Stomach (tissue), 9 donors: ENCODE measurements around the gene METRN. TPM values are rescaled to one million over a fixed set of nuclear protein-coding genes. Genes with fewer than 3 reads are reported as not detected.

Experiments
- DNase-seq, 2 donors: peaks; one replicate each; pipeline versions ENCODE4 v3.0.0 to v3.0.0-alpha.2; 2013 to 2019
- H3K27ac ChIP-seq, 5 donors: fragments of 200-600 bp in 4 of 5; sonication (generic) in 4 of 5; one replicate each; pipeline ENCODE4 v1.5.1; 2013 to 2019; ENCODE audit warnings: mild to moderate bottlenecking in 1 of 5, moderate library complexity in 1 of 5
- H3K27me3 ChIP-seq, 3 donors: fragments of 200-600 bp; sonication (generic); one replicate each; pipeline ENCODE4 v1.5.1; 2017 to 2019; ENCODE audit warnings: mixed run types in 1 of 3
- H3K36me3 ChIP-seq, 4 donors: fragments of 200-600 bp; sonication (generic); 1 replicate in 3 of 4; 2 replicates in 1 of 4; pipeline ENCODE4 v1.5.1; 2016 to 2019
- H3K4me1 ChIP-seq, 4 donors: fragments of 200-600 bp; sonication (generic); one replicate each; pipeline ENCODE4 v1.5.1; 2016 to 2019
- H3K4me3 ChIP-seq, 4 donors: fragments of 200-600 bp; sonication (generic) in 3 of 4; one replicate each; pipeline ENCODE4 v1.5.1; 2016 to 2019; ENCODE audit warnings: mild to moderate bottlenecking in 1 of 4
- H3K9me3 ChIP-seq, 4 donors: fragments of 200-600 bp; sonication (generic); one replicate each; pipeline ENCODE4 v1.5.1; 2016 to 2019
- EP300 ChIP-seq: sonication (generic); formaldehyde crosslinking; IDR thresholded peaks from one replicate; pipeline ENCODE4 v1.6.1; 2017; ENCODE audit warnings: antibody characterized with exemption
- POLR2A ChIP-seq, 4 donors: fragments of 450-650 bp; IDR thresholded peaks; one replicate each; pipeline ENCODE4 v1.6.1; 2016; ENCODE audit warnings: antibody characterized with exemption in 4 of 4, control low read depth in 2 of 4, mild to moderate bottlenecking in 1 of 4, moderate library complexity in 1 of 4
- POLR2AphosphoS5 ChIP-seq, 3 donors: sonication (generic); formaldehyde crosslinking; IDR thresholded peaks; one replicate each; pipeline ENCODE4 v1.6.1; 2016; ENCODE audit warnings: antibody characterized with exemption in 3 of 3
- WGBS, 5 donors: extraction: QIAGEN DNeasy Blood & Tissue Kit in 3 of 5; methylation state at CpG; one replicate each; pipeline versions ENCODE4 v1.1.5 to v1.1.7; 2013 to 2018; 5-methylcytosine and 5-hydroxymethylcytosine counted together
- intact Hi-C: fragments of 100-400 bp; cut with DNase I; formaldehyde crosslinking; loops from one replicate; pipeline ENCODE4 v1.15.1; 2023; ENCODE audit warnings: low total_unique reads
- polyA plus RNA-seq, 3 donors: library from polyadenylated mRNA; stranded (reverse); fragments of 200-250 nt; gene quantifications; one replicate each; pipeline ENCODE4 v1.2.3, GENCODE V29; 2013
- total RNA-seq, 5 donors: library from RNA; depleted of rRNA; stranded (reverse); fragments of >200 nt; gene quantifications; one replicate each; pipeline versions ENCODE4 v1.1.0 to v1.2.3, GENCODE V29; 2014 to 2016
- TF ChIP-seq, protein P1 (sequence below), 7 experiments: fragments of 450-650 bp in 4 of 7; fragments of 200-600 bp in 3 of 7; sonication (generic) in 3 of 7; IDR thresholded peaks; one replicate each; pipeline ENCODE4 v1.5.1; 2016 to 2019; ENCODE audit warnings: antibody characterized with exemption in 7 of 7, control low read depth in 2 of 7, mild to moderate bottlenecking in 1 of 7
- donor health status: healthy with polysubstance abuse.
- donor health status: Bipolar disorder and iron deficiency.
- donor health status: healthy.

The METRN gene
- total and polyA plus RNA-seq, 8 donors, result 7.1 to 79.7 (median 34.4) TPM

DNA sequence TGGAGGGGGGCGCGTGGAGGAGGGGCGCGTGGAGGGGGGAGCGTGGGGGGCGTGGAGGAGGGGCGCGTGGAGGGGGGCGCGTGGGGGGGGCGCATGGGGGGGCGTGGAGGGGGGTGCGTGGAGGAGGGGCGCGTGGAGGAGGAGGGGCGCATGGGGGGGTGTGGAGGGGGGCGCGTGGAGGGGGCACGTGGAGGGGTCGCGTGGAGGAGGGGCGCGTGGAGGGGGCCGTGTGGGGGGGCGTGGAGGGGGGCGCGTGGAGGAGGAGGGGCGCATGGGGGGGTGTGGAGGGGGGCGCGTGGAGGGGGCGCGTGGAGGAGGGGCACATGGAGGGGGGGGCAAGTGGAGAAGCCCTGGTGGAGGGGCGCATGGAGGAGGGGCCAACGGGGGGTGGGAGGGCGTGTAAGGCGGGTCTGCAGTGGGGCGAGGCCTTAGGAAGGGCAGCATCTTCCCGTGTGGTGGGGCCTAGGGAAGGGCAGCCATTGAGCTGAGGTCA lies 52.9 kb downstream of the METRN start:
- Histone ChIP-seq H3K36me3 (no peaks in the 10 kb centered on the region), H3K4me3 (no peak overlapping the region), H3K27ac (no peak overlapping the region), H3K4me1 (no peaks in the 10 kb centered on the region), H3K27me3 (peaks cover 0 to 74% (median 0%) of the 10 kb centered on the region in 3 donors), H3K9me3 (no peaks in the 10 kb centered on the region)
- 41 to 57% (median 50%) methylated on average over 6 to 24 of the region's 38 CpGs for WGBS, 5 donors
- intact Hi-C loops, result no loop called here
- TF ChIP-seq POLR2A (IDR thresholded peaks at IDR 0.05) (no peak), EP300 (no peak), POLR2AphosphoS5 (IDR thresholded peaks at IDR 0.05) (no peak)
- TF ChIP-seq, protein P1, sequence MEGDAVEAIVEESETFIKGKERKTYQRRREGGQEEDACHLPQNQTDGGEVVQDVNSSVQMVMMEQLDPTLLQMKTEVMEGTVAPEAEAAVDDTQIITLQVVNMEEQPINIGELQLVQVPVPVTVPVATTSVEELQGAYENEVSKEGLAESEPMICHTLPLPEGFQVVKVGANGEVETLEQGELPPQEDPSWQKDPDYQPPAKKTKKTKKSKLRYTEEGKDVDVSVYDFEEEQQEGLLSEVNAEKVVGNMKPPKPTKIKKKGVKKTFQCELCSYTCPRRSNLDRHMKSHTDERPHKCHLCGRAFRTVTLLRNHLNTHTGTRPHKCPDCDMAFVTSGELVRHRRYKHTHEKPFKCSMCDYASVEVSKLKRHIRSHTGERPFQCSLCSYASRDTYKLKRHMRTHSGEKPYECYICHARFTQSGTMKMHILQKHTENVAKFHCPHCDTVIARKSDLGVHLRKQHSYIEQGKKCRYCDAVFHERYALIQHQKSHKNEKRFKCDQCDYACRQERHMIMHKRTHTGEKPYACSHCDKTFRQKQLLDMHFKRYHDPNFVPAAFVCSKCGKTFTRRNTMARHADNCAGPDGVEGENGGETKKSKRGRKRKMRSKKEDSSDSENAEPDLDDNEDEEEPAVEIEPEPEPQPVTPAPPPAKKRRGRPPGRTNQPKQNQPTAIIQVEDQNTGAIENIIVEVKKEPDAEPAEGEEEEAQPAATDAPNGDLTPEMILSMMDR (IDR thresholded peaks at IDR 0.05), result no peak
- DNase-seq, result no peak

DNA sequence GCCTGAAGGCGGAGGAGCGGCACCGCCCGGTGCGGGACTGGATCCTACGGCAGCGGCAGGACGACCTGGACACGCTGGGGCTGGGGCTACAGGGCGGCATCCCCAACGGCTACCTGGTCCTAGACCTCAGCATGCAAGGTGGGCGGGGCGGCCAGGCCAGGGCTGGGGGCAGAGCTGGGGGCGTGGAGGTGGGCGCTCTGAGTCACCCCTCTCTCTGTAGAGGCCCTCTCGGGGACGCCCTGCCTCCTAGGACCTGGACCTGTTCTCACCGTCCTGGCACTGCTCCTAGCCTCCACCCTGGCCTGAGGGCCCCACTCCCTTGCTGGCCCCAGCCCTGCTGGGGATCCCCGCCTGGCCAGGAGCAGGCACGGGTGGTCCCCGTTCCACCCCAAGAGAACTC lies 53.5 kb downstream of the METRN start:
- Histone ChIP-seq H3K9me3 (no peaks in the 10 kb centered on the region), H3K36me3 (no peaks in the 10 kb centered on the region), H3K4me3 (no peak overlapping the region), H3K4me1 (no peaks in the 10 kb centered on the region), H3K27ac (no peak overlapping the region), H3K27me3 (peaks cover 0 to 71% (median 0%) of the 10 kb centered on the region in 3 donors)
- 36 to 85% (median 75%) methylated on average over 6 to 21 of the region's 21 CpGs for WGBS, 5 donors
- TF ChIP-seq, protein P1 (IDR thresholded peaks at IDR 0.05), result no peak
- TF ChIP-seq EP300, result no peak
- TF ChIP-seq POLR2A (IDR thresholded peaks at IDR 0.05), result no peak
- TF ChIP-seq POLR2AphosphoS5 (IDR thresholded peaks at IDR 0.05), result no peak
- intact Hi-C loops, result no loop called here
- no peak for DNase-seq

Other genes starting within 250 kb of the METRN start
- 100 to 1,000 TPM in 1 of 5 donors, 10 to 100 TPM in 4; 25.2 to 235 (median 83.5) TPM for gene CAPN15, start 187.4 kb upstream of the METRN start, total RNA-seq
- 10 to 100 TPM; 29.3 to 33.2 (median 29.6) TPM for gene CAPN15, start 187.4 kb upstream of the METRN start, polyA plus RNA-seq
- not detected for gene PRR35, start 154.7 kb upstream of the METRN start, total RNA-seq
- gene PRR35, start 154.7 kb upstream of the METRN start, polyA plus RNA-seq, result not detected
- gene NHLRC4, start 148.1 kb upstream of the METRN start, total RNA-seq, result under 1 TPM in 2 of 5 donors, not detected in 3; 0.89 to 0.92 TPM
- gene NHLRC4, start 148.1 kb upstream of the METRN start, polyA plus RNA-seq, result 1 to 10 TPM in 2 of 3 donors, under 1 TPM in 1; 0.35 to 1.4 (median 1.4) TPM
- gene PIGQ, start 145.2 kb upstream of the METRN start, total RNA-seq, result 100 to 1,000 TPM in 2 of 5 donors, 10 to 100 TPM in 3; 14.3 to 217 (median 52.6) TPM
- gene PIGQ, start 145.2 kb upstream of the METRN start, polyA plus RNA-seq, result 10 to 100 TPM; 30.1 to 46.5 (median 38.0) TPM
- gene RAB40C, start 125.1 kb upstream of the METRN start, total RNA-seq, result 100 to 1,000 TPM in 1 of 5 donors, 10 to 100 TPM in 4; 17.6 to 101 (median 51.3) TPM
- gene RAB40C, start 125.1 kb upstream of the METRN start, polyA plus RNA-seq, result 10 to 100 TPM; 20.9 to 24.6 (median 22.1) TPM
- 10 to 100 TPM in 1 of 5 donors, 1 to 10 TPM in 1, under 1 TPM in 2, not detected in 1; 0.14 to 25.8 (median 2.5) TPM for gene WFIKKN1, start 84.1 kb upstream of the METRN start, total RNA-seq
- gene WFIKKN1, start 84.1 kb upstream of the METRN start, polyA plus RNA-seq, result 1 to 10 TPM; 1.0 to 2.0 (median 1.5) TPM
- gene METTL26, start 78.8 kb upstream of the METRN start, total RNA-seq, result 100 to 1,000 TPM in 2 of 5 donors, 10 to 100 TPM in 3; 17.3 to 271 (median 82.9) TPM
- gene METTL26, start 78.8 kb upstream of the METRN start, polyA plus RNA-seq, result 100 to 1,000 TPM; 177 to 234 (median 218) TPM
- 100 to 1,000 TPM in 1 of 5 donors, 10 to 100 TPM in 4; 14.0 to 440 (median 67.7) TPM for gene MCRIP2, start 73.3 kb upstream of the METRN start, total RNA-seq
- gene MCRIP2, start 73.3 kb upstream of the METRN start, polyA plus RNA-seq, result 100 to 1,000 TPM in 2 of 3 donors, 10 to 100 TPM in 1; 83.2 to 109 (median 107) TPM
- 100 to 1,000 TPM in 2 of 5 donors, 10 to 100 TPM in 3; 27.2 to 114 (median 30.9) TPM for gene WDR90, start 65.8 kb upstream of the METRN start, total RNA-seq
- gene WDR90, start 65.8 kb upstream of the METRN start, polyA plus RNA-seq, result 10 to 100 TPM; 19.9 to 33.6 (median 22.0) TPM
- gene RHOT2, start 47.0 kb upstream of the METRN start, total RNA-seq, result 100 to 1,000 TPM in 3 of 5 donors, 10 to 100 TPM in 2; 41.5 to 574 (median 171) TPM
- gene RHOT2, start 47.0 kb upstream of the METRN start, polyA plus RNA-seq, result 100 to 1,000 TPM in 1 of 3 donors, 10 to 100 TPM in 2; 68.1 to 151 (median 68.8) TPM
- 10 to 100 TPM in 1 of 5 donors, 1 to 10 TPM in 2, not detected in 2; 1.3 to 48.7 (median 6.7) TPM for gene RHBDL1, start 39.4 kb upstream of the METRN start, total RNA-seq
- gene RHBDL1, start 39.4 kb upstream of the METRN start, polyA plus RNA-seq, result 1 to 10 TPM in 2 of 3 donors, not detected in 1; 2.1 to 3.3 TPM
- 100 to 1,000 TPM in 3 of 5 donors, 10 to 100 TPM in 2; 43.5 to 307 (median 206) TPM for gene STUB1, start 34.7 kb upstream of the METRN start, total RNA-seq
- 100 to 1,000 TPM; 123 to 183 (median 128) TPM for gene STUB1, start 34.7 kb upstream of the METRN start, polyA plus RNA-seq
- 100 to 1,000 TPM in 4 of 5 donors, 10 to 100 TPM in 1; 24.2 to 229 (median 123) TPM for gene JMJD8, start 30.8 kb upstream of the METRN start, total RNA-seq
- 10 to 100 TPM; 27.6 to 44.2 (median 31.9) TPM for gene JMJD8, start 30.8 kb upstream of the METRN start, polyA plus RNA-seq
- gene WDR24, start 24.7 kb upstream of the METRN start, total RNA-seq, result 10 to 100 TPM in 4 of 5 donors, 1 to 10 TPM in 1; 2.0 to 72.3 (median 27.4) TPM
- gene WDR24, start 24.7 kb upstream of the METRN start, polyA plus RNA-seq, result 1 to 10 TPM; 4.7 to 6.7 (median 5.7) TPM
- gene FBXL16, start 9.3 kb upstream of the METRN start, total RNA-seq, result under 1 TPM in 2 of 5 donors, not detected in 3; 0.37 to 0.72 TPM
- gene FBXL16, start 9.3 kb upstream of the METRN start, polyA plus RNA-seq, result 1 to 10 TPM in 2 of 3 donors, under 1 TPM in 1; 0.61 to 3.6 (median 1.3) TPM
- 100 to 1,000 TPM in 1 of 5 donors, 10 to 100 TPM in 3, 1 to 10 TPM in 1; 9.7 to 602 (median 44.9) TPM for gene ANTKMT, start 6.0 kb downstream of the METRN start, total RNA-seq
- gene ANTKMT, start 6.0 kb downstream of the METRN start, polyA plus RNA-seq, result 10 to 100 TPM; 35.9 to 65.0 (median 58.0) TPM
- gene CCDC78, start 11.3 kb downstream of the METRN start, total RNA-seq, result 10 to 100 TPM in 1 of 5 donors, 1 to 10 TPM in 1, not detected in 3; 1.3 to 14.3 TPM
- 1 to 10 TPM in 2 of 3 donors, not detected in 1; 1.3 to 1.7 TPM for gene CCDC78, start 11.3 kb downstream of the METRN start, polyA plus RNA-seq
- 10 to 100 TPM in 1 of 5 donors, 1 to 10 TPM in 2, not detected in 2; 3.3 to 19.9 (median 4.0) TPM for gene HAGHL, start 12.0 kb downstream of the METRN start, total RNA-seq
- 1 to 10 TPM; 3.1 to 7.9 (median 3.7) TPM for gene HAGHL, start 12.0 kb downstream of the METRN start, polyA plus RNA-seq
- gene CIAO3, start 25.9 kb downstream of the METRN start, total RNA-seq, result 100 to 1,000 TPM in 1 of 5 donors, 10 to 100 TPM in 4; 35.4 to 145 (median 62.9) TPM
- 10 to 100 TPM; 22.8 to 37.6 (median 37.2) TPM for gene CIAO3, start 25.9 kb downstream of the METRN start, polyA plus RNA-seq
- 10 to 100 TPM in 1 of 5 donors, 1 to 10 TPM in 3, not detected in 1; 1.6 to 41.5 (median 3.4) TPM for gene MSLN, start 45.6 kb downstream of the METRN start, total RNA-seq
- gene MSLN, start 45.6 kb downstream of the METRN start, polyA plus RNA-seq, result 10 to 100 TPM in 1 of 3 donors, 1 to 10 TPM in 1, under 1 TPM in 1; 0.92 to 83.7 (median 6.1) TPM
- 10 to 100 TPM in 4 of 5 donors, 1 to 10 TPM in 1; 9.0 to 43.7 (median 37.9) TPM for gene RPUSD1, start 73.3 kb downstream of the METRN start, total RNA-seq
- 10 to 100 TPM; 16.4 to 22.9 (median 17.3) TPM for gene RPUSD1, start 73.3 kb downstream of the METRN start, polyA plus RNA-seq
- gene CHTF18, start 73.5 kb downstream of the METRN start, total RNA-seq, result 100 to 1,000 TPM in 1 of 5 donors, 10 to 100 TPM in 2, 1 to 10 TPM in 2; 2.9 to 143 (median 15.2) TPM
- 10 to 100 TPM; 17.9 to 31.0 (median 25.1) TPM for gene CHTF18, start 73.5 kb downstream of the METRN start, polyA plus RNA-seq
- gene GNG13, start 85.6 kb downstream of the METRN start, total RNA-seq, result not detected
- gene GNG13, start 85.6 kb downstream of the METRN start, polyA plus RNA-seq, result not detected